Smooth muscle cell (in vitro differentiated cells): ENCODE measurements around the gene GCN1. TPM values are rescaled to one million over a fixed set of nuclear protein-coding genes. Genes with fewer than 3 reads are reported as not detected.
"Not testable (repeated sequence)": the region's sequence is repeated elsewhere in the genome, so short reads cannot be mapped to it uniquely, and the experiment has no call there.

Source experiments
- DNase-seq: peaks from one replicate; lab custom pipeline; 2025; ENCODE audit not compliant: unreplicated experiment; lab: John Stamatoyannopoulos, UW
- H2AFZ ChIP-seq: fragments of 200-600 bp; sonication (generic); 2 replicates; pipeline ENCODE4 v1.6.0; 2016; ENCODE audit warnings: antibody characterized with exemption, low read depth, mild to moderate bottlenecking
- H3F3A ChIP-seq: fragments of 200-600 bp; sonication (generic); 2 replicates; pipeline ENCODE4 v1.6.0; 2017; ENCODE audit warnings: antibody characterized with exemption, low read depth
- H3K27ac ChIP-seq: fragments of 200-600 bp; sonication (generic); 2 replicates; pipeline ENCODE4 v1.5.1; 2016; ENCODE audit warnings: low read depth, mild to moderate bottlenecking
- H3K27me3 ChIP-seq: fragments of 200-600 bp; sonication (generic); 2 replicates; pipeline ENCODE4 v1.6.1; 2016; ENCODE audit warnings: low read depth, mild to moderate bottlenecking
- H3K36me3 ChIP-seq: fragments of 200-600 bp; sonication (generic); 2 replicates; pipeline ENCODE4 v1.5.1; 2016; ENCODE audit warnings: low read depth
- H3K4me1 ChIP-seq: fragments of 200-600 bp; sonication (generic); 2 replicates; pipeline ENCODE4 v1.5.1; 2016; ENCODE audit warnings: low read depth
- H3K4me2 ChIP-seq: fragments of 200-600 bp; sonication (generic); 2 replicates; pipeline ENCODE4 v1.6.0; 2016; ENCODE audit warnings: mild to moderate bottlenecking
- H3K4me3 ChIP-seq: fragments of 200-600 bp; sonication (generic); 2 replicates; pipeline ENCODE4 v1.5.1; 2016; ENCODE audit warnings: mild to moderate bottlenecking
- H3K79me2 ChIP-seq: fragments of 200-600 bp; sonication (generic); 2 replicates; pipeline ENCODE4 v1.6.0; 2016; ENCODE audit warnings: low read depth, mild to moderate bottlenecking
- H3K9ac ChIP-seq: fragments of 200-600 bp; sonication (generic); 2 replicates; pipeline ENCODE4 v1.6.0; 2016; ENCODE audit warnings: low read depth
- H3K9me3 ChIP-seq: fragments of 200-600 bp; sonication (generic); replicated peaks from 2 replicates; pipeline ENCODE4 v1.5.1; 2016; ENCODE audit warnings: low read depth
- H4K20me1 ChIP-seq: fragments of 200-600 bp; sonication (generic); 2 replicates; pipeline ENCODE4 v1.6.0; 2016; ENCODE audit warnings: low read depth
- CTCF ChIP-seq: fragments of 200-600 bp; sonication (generic); IDR thresholded peaks from 2 replicates; pipeline ENCODE4 v1.5.1; 2017; ENCODE audit warnings: borderline replicate concordance, mild to moderate bottlenecking, antibody characterized with exemption; ENCODE audit not compliant: insufficient read depth, poor library complexity, severe bottlenecking
- WGBS: methylation state at CpG from one replicate; pipeline ENCODE4 v1.1.7; 2016; ENCODE audit warnings: low lambda C conversion rate; 5-methylcytosine and 5-hydroxymethylcytosine counted together
- polyA plus RNA-seq: library from polyadenylated mRNA; unstranded; fragments of >200 nt; fragmentation: Nextera tagmentation; extraction: Ambion mirVana; gene quantifications from 2 replicates; pipeline ENCODE4 v1.2.1, GENCODE V29; 2016
- total RNA-seq: library from RNA; depleted of rRNA; stranded (reverse); fragments of >200 nt; gene quantifications from 2 replicates; pipeline ENCODE4 v1.2.3, GENCODE V29; 2014

Gene GCN1
- total and polyA plus RNA-seq, 2 experiments from 2014 or later: 31.6 to 44.3 TPM

GRCh38 chr12:120214626-120215356, 20.3 kb upstream of the GCN1 start:
- Histone ChIP-seq H2AFZ (no peak overlapping the region), H3K4me1 (no peaks in the 10 kb centered on the region), H4K20me1 (no peaks in the 10 kb centered on the region), H3K79me2 (no peaks in the 10 kb centered on the region), H3K27me3 (no peaks in the 10 kb centered on the region), H3F3A (no peaks in the 10 kb centered on the region), H3K36me3 (no peaks in the 10 kb centered on the region), H3K9me3 (no peaks in the 10 kb centered on the region), H3K27ac (no peak overlapping the region), H3K9ac (no peak overlapping the region), H3K4me3 (no peak overlapping the region), H3K4me2 (no peak overlapping the region)
- no peak for TF ChIP-seq CTCF
- WGBS: 98% methylated on average over 34 of the region's 34 CpGs
- DNase-seq: no peak

GRCh38 chr12:120213758-120214157, 19.2 kb upstream of the GCN1 start:
- Histone ChIP-seq H2AFZ (no peak overlapping the region), H3F3A (no peaks in the 10 kb centered on the region), H4K20me1 (no peaks in the 10 kb centered on the region), H3K9me3 (no peaks in the 10 kb centered on the region), H3K27me3 (no peaks in the 10 kb centered on the region), H3K27ac (no peak overlapping the region), H3K79me2 (no peaks in the 10 kb centered on the region), H3K9ac (no peak overlapping the region), H3K4me3 (no peak overlapping the region), H3K4me1 (no peaks in the 10 kb centered on the region), H3K4me2 (no peak overlapping the region), H3K36me3 (no peaks in the 10 kb centered on the region)
- no peak for DNase-seq
- TF ChIP-seq CTCF: no peak
- 99% methylated on average over 20 of the region's 20 CpGs for WGBS

GRCh38 chr12:120213182-120213581, 18.7 kb upstream of the GCN1 start:
- H3K9ac ChIP-seq, H3K9me3 ChIP-seq, H3K4me2 ChIP-seq, DNase-seq, H3K36me3 ChIP-seq, H3F3A ChIP-seq, H3K4me3 ChIP-seq, H4K20me1 ChIP-seq, H2AFZ ChIP-seq, H3K79me2 ChIP-seq, H3K27me3 ChIP-seq, H3K4me1 ChIP-seq, H3K27ac ChIP-seq: not testable (repeated sequence)
- 96% methylated on average over 5 of the region's 5 CpGs for WGBS

- WGBS: 98% methylated on average over 24 of the region's 24 CpGs
- H3K36me3 ChIP-seq: no peaks in the 10 kb centered on the region
- H3K79me2 ChIP-seq: no peaks in the 10 kb centered on the region
Measured at GRCh38 chr12:120212301-120212700, 17.8 kb upstream of the GCN1 start.

More at GRCh38 chr12:120212301-120212700, 17.8 kb upstream of the GCN1 start:
- H3K4me1 ChIP-seq: no peaks in the 10 kb centered on the region
- no peaks in the 10 kb centered on the region for H3F3A ChIP-seq
- no peak overlapping the region for H3K4me2 ChIP-seq
- no peaks in the 10 kb centered on the region for H4K20me1 ChIP-seq
- H3K27me3 ChIP-seq: no peaks in the 10 kb centered on the region
- no peak for TF ChIP-seq CTCF
- H3K9ac ChIP-seq: no peak overlapping the region
- no peak overlapping the region for H3K27ac ChIP-seq
- no peak overlapping the region for H2AFZ ChIP-seq
- DNase-seq: no peak
- no peaks in the 10 kb centered on the region for H3K9me3 ChIP-seq
- no peak overlapping the region for H3K4me3 ChIP-seq
